Measurements from ENCODE around the gene CA4. TPM values are rescaled to one million over a fixed set of nuclear protein-coding genes. Genes with fewer than 3 reads are reported as not detected.
A peak's percentile ranks its signal among the peaks of the same experiment; 100 is the strongest.
"Not testable (repeated sequence)": the region's sequence is repeated elsewhere in the genome, so short reads cannot be mapped to it uniquely, and the experiment has no call there.

Gene CA4
- total RNA-seq, 1 experiment from 2014 or later = not detected

GRCh38 chr17:60173304-60173819 lies 23.6 kb downstream of the CA4 start:
- Mint-ChIP-seq H3K9me3 (ENCODE audit: unreplicated experiment) (no peaks in the 10 kb centered on the region), H3K36me3 (ENCODE audit: insufficient read depth, unreplicated experiment) (peaks cover 18% of the 10 kb centered on the region), H3K4me1 (ENCODE audit: insufficient read depth, unreplicated experiment) (peaks cover 8% of the 10 kb centered on the region), H3K27ac (ENCODE audit: low read depth, unreplicated experiment) (no peak overlapping the region), H3K27me3 (ENCODE audit: insufficient read depth, unreplicated experiment) (no peaks in the 10 kb centered on the region), H3K4me3 (ENCODE audit: unreplicated experiment) (no peak overlapping the region)
- DNase-seq (ENCODE audit: unreplicated experiment) = no peak
- BruUV-seq (replicated peaks) = no TSS peak
- ChIA-PET POLR2A (interaction anchor here (0.5 to 0.8 kb wide), 3 partner anchors 13 to 90 kb away, joined by 3 read pairs; no protein-coding TSS in a partner anchor), CTCF (interaction anchor here (1.0 kb wide), 1 partner anchor 466 kb away, joined by 7 read pairs; no protein-coding TSS in a partner anchor)
- intact Hi-C loops (cut with micrococcal nuclease) = no loop called here
- no peak for TF ChIP-seq CTCF (IDR thresholded peaks at IDR 0.05; ENCODE audit: unreplicated experiment)

- Mint-ChIP-seq H3K36me3 (ENCODE audit: insufficient read depth, unreplicated experiment) (peaks cover 25% of the 10 kb centered on the region), H3K27me3 (ENCODE audit: insufficient read depth, unreplicated experiment) (no peaks in the 10 kb centered on the region), H3K4me1 (ENCODE audit: insufficient read depth, unreplicated experiment) (peaks cover 8% of the 10 kb centered on the region), H3K27ac (ENCODE audit: low read depth, unreplicated experiment) (no peak overlapping the region), H3K4me3 (ENCODE audit: unreplicated experiment) (no peak overlapping the region), H3K9me3 (ENCODE audit: unreplicated experiment) (no peaks in the 10 kb centered on the region)
- intact Hi-C loops (cut with micrococcal nuclease) = no loop called here
- no peak for TF ChIP-seq CTCF (IDR thresholded peaks at IDR 0.05; ENCODE audit: unreplicated experiment)
- ChIA-PET POLR2A (interaction anchor here (0.6 to 0.8 kb wide), 2 partner anchors 12 to 23 kb away, joined by 3 read pairs; no protein-coding TSS in a partner anchor), CTCF (interaction anchor here (1.0 kb wide), 1 partner anchor 465 kb away, joined by 7 read pairs; no protein-coding TSS in a partner anchor)
- no peak for DNase-seq (ENCODE audit: unreplicated experiment)
- BruUV-seq (replicated peaks) = TSS peak; percentile 6
Observed at GRCh38 chr17:60174035-60174434, 24.3 kb downstream of the CA4 start.

- H3K27ac Mint-ChIP-seq (ENCODE audit: low read depth, unreplicated experiment); H3K4me3 Mint-ChIP-seq (ENCODE audit: unreplicated experiment); H3K4me1 Mint-ChIP-seq (ENCODE audit: insufficient read depth, unreplicated experiment); BruUV-seq (replicated peaks); POLR2A ChIA-PET; DNase-seq (ENCODE audit: unreplicated experiment); intact Hi-C loops (cut with micrococcal nuclease); H3K9me3 Mint-ChIP-seq (ENCODE audit: unreplicated experiment); H3K27me3 Mint-ChIP-seq (ENCODE audit: insufficient read depth, unreplicated experiment): not testable (repeated sequence)
- peaks cover 31% of the 10 kb centered on the region for H3K36me3 Mint-ChIP-seq (ENCODE audit: insufficient read depth, unreplicated experiment)
- CTCF ChIA-PET = interaction anchor here (0.6 to 0.8 kb wide), 4 partner anchors 22 to 1864 kb away, joined by 3 read pairs; no protein-coding TSS in a partner anchor
Observed at GRCh38 chr17:60174767-60175166, 25.0 kb downstream of the CA4 start.

GRCh38 chr17:60176763-60177162 lies 27.0 kb downstream of the CA4 start:
- POLR2A ChIA-PET = interaction anchor here (1.6 kb wide), 1 partner anchor 258 kb away, joined by 3 read pairs; no protein-coding TSS in a partner anchor
- H3K4me1 Mint-ChIP-seq (ENCODE audit: insufficient read depth, unreplicated experiment); H3K4me3 Mint-ChIP-seq (ENCODE audit: unreplicated experiment); H3K9me3 Mint-ChIP-seq (ENCODE audit: unreplicated experiment); DNase-seq (ENCODE audit: unreplicated experiment); CTCF ChIA-PET; BruUV-seq (replicated peaks); intact Hi-C loops (cut with micrococcal nuclease); H3K27ac Mint-ChIP-seq (ENCODE audit: low read depth, unreplicated experiment); H3K27me3 Mint-ChIP-seq (ENCODE audit: insufficient read depth, unreplicated experiment): not testable (repeated sequence)
- peaks cover 51% of the 10 kb centered on the region for H3K36me3 Mint-ChIP-seq (ENCODE audit: insufficient read depth, unreplicated experiment)

- H3K27ac Mint-ChIP-seq (ENCODE audit: low read depth, unreplicated experiment); H3K4me3 Mint-ChIP-seq (ENCODE audit: unreplicated experiment); H3K9me3 Mint-ChIP-seq (ENCODE audit: unreplicated experiment); H3K27me3 Mint-ChIP-seq (ENCODE audit: insufficient read depth, unreplicated experiment); H3K4me1 Mint-ChIP-seq (ENCODE audit: insufficient read depth, unreplicated experiment); intact Hi-C loops (cut with micrococcal nuclease); DNase-seq (ENCODE audit: unreplicated experiment); BruUV-seq (replicated peaks); POLR2A ChIA-PET: not testable (repeated sequence)
- CTCF ChIA-PET = interaction anchor here (0.7 kb wide), 1 partner anchor 136 kb away, joined by 3 read pairs; no protein-coding TSS in a partner anchor
- H3K36me3 Mint-ChIP-seq (ENCODE audit: insufficient read depth, unreplicated experiment) = peaks cover 65% of the 10 kb centered on the region
Observed at GRCh38 chr17:60178180-60178579, 28.4 kb downstream of the CA4 start.

GRCh38 chr17:60180380-60180779 lies 30.6 kb downstream of the CA4 start:
- H3K9me3 Mint-ChIP-seq (ENCODE audit: unreplicated experiment); intact Hi-C loops (cut with micrococcal nuclease); H3K27me3 Mint-ChIP-seq (ENCODE audit: insufficient read depth, unreplicated experiment); H3K27ac Mint-ChIP-seq (ENCODE audit: low read depth, unreplicated experiment); H3K4me1 Mint-ChIP-seq (ENCODE audit: insufficient read depth, unreplicated experiment); H3K4me3 Mint-ChIP-seq (ENCODE audit: unreplicated experiment); DNase-seq (ENCODE audit: unreplicated experiment); BruUV-seq (replicated peaks): not testable (repeated sequence)
- POLR2A ChIA-PET = interaction anchor here (0.6 kb wide), 1 partner anchor 8 kb away, joined by 3 read pairs; no protein-coding TSS in a partner anchor
- H3K36me3 Mint-ChIP-seq (ENCODE audit: insufficient read depth, unreplicated experiment) = peaks cover 83% of the 10 kb centered on the region
- CTCF ChIA-PET = interaction anchor here (0.6 to 1.0 kb wide), 2 partner anchors 9 to 1920 kb away, joined by 3 read pairs; no protein-coding TSS in a partner anchor

- H3K4me3 Mint-ChIP-seq (ENCODE audit: unreplicated experiment); intact Hi-C loops (cut with micrococcal nuclease); H3K4me1 Mint-ChIP-seq (ENCODE audit: insufficient read depth, unreplicated experiment); BruUV-seq (replicated peaks); H3K9me3 Mint-ChIP-seq (ENCODE audit: unreplicated experiment); H3K27ac Mint-ChIP-seq (ENCODE audit: low read depth, unreplicated experiment); DNase-seq (ENCODE audit: unreplicated experiment); H3K27me3 Mint-ChIP-seq (ENCODE audit: insufficient read depth, unreplicated experiment): not testable (repeated sequence)
- ChIA-PET POLR2A (interaction anchor here (0.7 kb wide), 1 partner anchor 12 kb away, joined by 3 read pairs; no protein-coding TSS in a partner anchor), CTCF (interaction anchor here (1.3 kb wide), 1 partner anchor 43 kb away, joined by 3 read pairs; no protein-coding TSS in a partner anchor)
- H3K36me3 Mint-ChIP-seq (ENCODE audit: insufficient read depth, unreplicated experiment) = peaks cover 88% of the 10 kb centered on the region
Observed at GRCh38 chr17:60186372-60186771, 36.6 kb downstream of the CA4 start.
